NCI-H2227 (cell line): ENCODE data around the gene TRIM5.
"Not testable (repeated sequence)": the region's sequence is repeated elsewhere in the genome, so short reads cannot be mapped to it uniquely, and the experiment has no call there.

Experiments used
- DNase-seq: peaks from one replicate; lab custom pipeline; 2025; ENCODE audit not compliant: unreplicated experiment; lab: John Stamatoyannopoulos, UW

TRIM5 gene

GRCh38 chr11:5690216-5690615 is 5.3 kb upstream of the TRIM5 start:
- no peak for DNase-seq

DNA sequence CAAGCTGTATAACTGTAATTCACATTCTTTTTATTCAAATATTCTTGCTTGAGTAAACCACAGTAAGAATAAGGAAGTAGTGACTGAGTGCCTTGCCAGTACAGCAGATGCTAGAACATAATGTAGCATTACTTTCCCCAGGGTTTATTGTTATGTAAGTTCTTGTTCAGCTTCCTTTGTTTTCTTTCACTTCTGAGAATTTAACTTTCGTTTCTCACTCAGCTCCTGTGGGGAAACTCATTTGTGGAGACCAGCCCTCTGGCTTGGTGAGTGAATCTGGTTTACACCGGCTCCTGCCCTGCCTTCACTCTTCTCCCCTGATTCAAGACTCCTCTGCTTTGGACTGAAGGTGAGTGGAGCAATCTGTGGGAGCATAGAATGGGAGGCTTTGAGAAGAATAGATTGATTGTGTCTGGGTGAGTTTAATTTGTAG is 4.7 kb upstream of the TRIM5 start, which contains the start of gene TRIM22:
Gene TRIM22 (plus strand): TSS at position 240 of the 433 bp plus-strand sequence. CDS start 6,443 bp downstream, outside the sequence.
- no peak for DNase-seq

DNA sequence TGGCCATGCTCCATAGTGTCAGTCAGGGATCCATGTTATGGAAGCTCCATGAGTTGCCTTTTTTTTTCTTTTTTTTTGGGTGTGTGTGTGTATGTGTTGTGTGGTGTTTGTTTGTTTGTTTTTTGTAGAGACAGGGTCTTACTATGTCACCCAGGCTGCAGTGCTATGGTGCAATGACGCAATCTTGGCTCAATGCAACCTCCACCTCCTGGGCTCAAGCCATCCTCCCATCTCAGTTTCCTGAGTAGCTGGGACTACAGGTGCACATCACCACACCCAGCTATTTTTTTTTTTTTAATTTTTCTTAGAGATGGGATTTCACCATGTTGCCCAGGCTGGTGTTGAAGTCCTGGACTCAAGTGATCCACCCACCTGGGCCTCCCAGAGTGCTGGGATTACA is 3.6 kb upstream of the TRIM5 start:
- DNase-seq: no peak

- DNase-seq: no peak
Observed at GRCh38 chr11:5686426-5686825, 1.6 kb upstream of the TRIM5 start.

DNA sequence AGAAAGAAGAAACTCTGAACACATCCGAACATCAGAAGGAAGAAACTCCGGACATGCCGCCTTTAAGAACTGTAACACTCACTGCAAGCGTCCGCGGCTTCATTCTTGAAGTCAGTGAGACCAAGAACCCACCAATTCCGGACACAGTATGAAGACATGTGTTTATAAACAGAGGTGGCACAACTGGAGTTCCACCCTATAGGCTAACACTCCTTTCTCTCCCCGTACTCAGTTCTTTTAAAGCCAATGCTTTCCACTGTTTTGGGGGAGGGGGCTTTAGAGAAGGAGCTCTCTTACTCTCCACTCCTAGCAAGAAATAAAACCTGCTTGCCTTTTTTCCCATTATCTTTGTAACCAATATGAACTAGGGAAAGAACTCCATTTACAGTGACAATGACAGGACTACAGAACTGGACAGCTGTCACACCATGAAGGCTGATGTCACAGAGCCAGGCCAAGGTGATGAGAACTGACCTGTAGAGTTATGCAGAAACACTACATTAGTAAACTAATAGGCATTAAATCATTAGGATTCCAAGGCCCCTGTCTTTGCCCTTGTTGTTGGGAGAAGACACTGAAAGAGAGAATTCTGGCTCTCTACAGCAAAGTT is 733 bp downstream of the TRIM5 start:
- DNase-seq: no peak

- not testable (repeated sequence) for DNase-seq
Observed at GRCh38 chr11:5683620-5684019, 1.3 kb downstream of the TRIM5 start.

- not testable (repeated sequence) for DNase-seq
Observed at GRCh38 chr11:5682890-5683441, 1.9 kb downstream of the TRIM5 start.

DNA sequence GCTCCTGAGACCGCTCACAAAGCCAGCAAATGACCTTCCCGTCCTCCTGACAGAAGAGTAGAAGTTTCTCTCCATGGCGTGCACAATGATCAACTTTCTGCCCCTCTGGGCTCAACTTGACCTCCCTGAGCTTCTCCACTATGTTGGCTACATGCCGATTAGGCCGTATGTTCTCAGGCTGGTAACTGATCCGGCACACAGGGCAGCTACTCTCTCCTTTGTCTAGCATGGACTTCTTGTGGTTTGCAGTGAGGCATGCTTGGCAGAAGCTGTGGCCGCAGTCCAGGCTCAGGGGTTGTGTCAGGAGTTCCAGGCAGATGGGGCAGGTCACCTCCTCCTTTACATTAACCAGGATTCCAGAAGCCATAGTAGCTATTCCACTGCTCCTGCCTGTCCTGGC is 5.1 kb downstream of the TRIM5 start:
- no peak for DNase-seq

GRCh38 chr11:5674391-5674790 is 10.5 kb downstream of the TRIM5 start:
- no peak for DNase-seq

GRCh38 chr11:5671831-5672230 is 13.0 kb downstream of the TRIM5 start:
- DNase-seq: no peak

DNA sequence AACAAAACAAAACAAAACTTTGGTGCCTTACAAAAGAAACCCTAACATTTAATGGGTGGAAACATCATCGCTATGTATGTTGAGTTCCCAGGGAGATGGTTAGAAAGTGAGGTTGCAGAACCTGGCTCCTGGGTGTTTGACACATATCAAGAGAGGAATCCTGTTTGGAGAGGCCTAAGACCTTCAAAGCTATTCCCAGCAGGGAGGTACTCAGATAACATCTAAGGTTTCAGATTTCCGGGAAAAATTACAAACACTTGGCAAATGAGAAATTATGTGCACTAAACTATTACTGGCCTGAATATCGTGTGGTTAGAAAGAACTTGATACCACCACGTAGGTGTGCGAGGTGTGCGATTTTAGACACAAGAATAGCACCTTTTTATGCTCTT is 18.5 kb downstream of the TRIM5 start:
- no peak for DNase-seq

DNA sequence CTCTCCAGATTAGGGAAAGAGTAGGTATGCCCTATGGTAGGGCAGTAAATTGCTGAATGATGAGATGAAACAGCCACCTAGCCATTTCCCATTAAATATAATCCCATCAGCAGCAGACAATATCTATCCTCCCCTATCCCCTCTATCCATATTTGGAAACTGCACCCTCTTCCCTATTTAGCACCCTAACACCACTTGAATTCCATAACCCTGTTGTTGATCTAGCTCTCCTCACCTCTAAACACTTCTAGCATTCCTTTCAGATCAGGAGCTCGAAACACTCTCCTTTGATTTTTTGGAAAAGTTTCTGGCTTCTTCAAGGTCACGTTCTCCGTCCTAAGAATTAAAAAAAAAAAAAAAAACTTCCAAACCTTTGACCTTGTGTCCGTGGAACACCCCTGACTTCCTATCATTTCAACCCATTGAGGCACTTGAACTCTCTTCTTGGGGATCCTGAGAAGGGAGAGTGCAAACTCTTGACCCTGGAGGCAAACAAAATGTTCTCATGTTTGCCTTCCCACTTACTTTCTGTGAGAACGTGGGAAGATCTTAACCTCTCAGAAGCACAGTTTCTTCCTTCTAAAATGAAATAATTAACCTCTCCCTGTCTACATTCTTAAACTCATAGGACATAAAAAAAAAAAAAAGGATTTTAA is 19.0 kb downstream of the TRIM5 start:
- no peak for DNase-seq

DNA sequence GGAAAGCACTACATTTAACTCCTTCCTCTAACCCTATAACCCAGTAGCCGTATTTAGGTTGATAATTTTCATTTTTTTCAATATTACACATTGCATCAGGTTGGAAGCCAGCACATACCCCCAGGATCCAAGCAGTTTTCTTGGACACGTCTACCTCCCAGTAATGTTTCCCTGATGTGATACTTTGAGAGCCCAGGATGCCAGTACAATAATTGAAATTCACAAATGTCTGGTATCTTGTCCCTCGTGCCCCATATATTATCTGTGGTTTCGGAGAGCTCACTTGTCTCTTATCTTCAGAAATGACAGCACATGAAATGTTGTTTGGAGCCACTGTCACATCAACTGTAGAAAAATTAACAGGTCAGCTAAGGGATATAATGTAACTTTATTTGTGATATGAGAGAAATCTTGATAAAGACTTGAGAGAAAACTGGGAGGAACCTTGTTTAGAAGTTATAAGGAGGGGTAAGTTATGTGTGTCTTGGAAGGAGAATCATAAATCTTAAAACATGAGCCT is 19.8 kb downstream of the TRIM5 start:
- DNase-seq: no peak

DNA sequence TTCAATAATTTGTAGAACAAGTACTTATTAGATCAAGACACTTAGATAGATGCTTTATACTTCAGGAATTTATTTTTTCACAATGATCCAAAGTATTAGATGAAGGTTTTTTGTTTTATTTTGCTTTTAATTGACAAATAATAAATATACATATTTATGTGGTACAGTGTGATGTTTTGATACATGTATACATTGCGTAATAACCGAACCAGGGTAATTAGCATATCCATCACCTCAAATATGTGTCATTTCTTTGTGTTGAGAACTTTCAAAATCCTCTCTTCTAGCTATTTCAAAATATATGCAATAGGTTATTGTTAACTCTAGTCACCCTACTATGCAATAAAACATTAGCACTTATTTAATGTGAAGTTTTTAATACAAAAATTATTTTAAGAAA is 21.4 kb downstream of the TRIM5 start:
- no peak for DNase-seq

DNA sequence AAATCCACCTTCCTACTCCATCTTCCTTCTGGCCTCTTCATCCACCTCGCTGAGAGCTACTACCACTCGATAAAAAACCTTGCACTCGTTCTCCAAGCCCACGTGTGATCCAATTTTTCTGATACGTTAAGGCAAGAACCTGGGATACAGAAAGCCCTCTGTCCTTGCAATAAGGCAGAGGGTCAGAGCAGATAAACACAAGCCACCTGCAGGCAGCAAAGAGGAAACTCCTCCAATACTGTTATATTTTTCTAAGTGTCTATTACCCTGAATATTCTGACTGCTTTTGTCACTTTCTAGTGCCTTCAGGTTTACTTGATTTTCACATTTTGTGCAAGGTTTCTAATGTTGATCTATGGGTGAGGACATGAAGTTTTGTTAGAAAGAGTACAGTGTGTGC is 26.6 kb downstream of the TRIM5 start:
- DNase-seq: no peak

GRCh38 chr11:5656956-5657355 is 27.9 kb downstream of the TRIM5 start:
- not testable (repeated sequence) for DNase-seq

GRCh38 chr11:5655474-5655873 is 29.4 kb downstream of the TRIM5 start:
- no peak for DNase-seq

DNA sequence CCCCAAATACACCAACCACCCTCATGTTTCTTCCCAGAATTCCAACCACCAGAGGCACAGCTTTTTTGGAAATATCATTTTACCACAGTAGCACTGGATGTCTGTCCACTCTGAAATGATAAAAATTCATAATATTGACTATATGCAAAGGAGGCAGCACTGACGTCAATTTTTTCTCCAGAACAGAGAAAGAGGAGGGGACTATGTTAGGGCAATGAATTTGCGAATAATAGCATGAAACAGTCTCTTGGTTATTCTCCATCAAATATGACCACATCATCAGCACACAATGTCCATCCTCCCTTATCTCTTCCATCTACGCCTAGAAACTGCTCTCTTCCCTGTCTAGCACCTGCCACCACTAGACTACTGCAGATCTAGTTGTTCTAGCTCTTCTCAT is 38.7 kb downstream of the TRIM5 start:
- no peak for DNase-seq

- no peak for DNase-seq
Observed at GRCh38 chr11:5643585-5643984, 41.3 kb downstream of the TRIM5 start.

GRCh38 chr11:5639953-5640352 is 44.9 kb downstream of the TRIM5 start:
- DNase-seq: no peak

- DNase-seq: no peak
Observed at GRCh38 chr11:5631969-5632635, 52.8 kb downstream of the TRIM5 start.

GRCh38 chr11:5631417-5631816 is 53.5 kb downstream of the TRIM5 start:
- no peak for DNase-seq
